K562 (cell line): ENCODE data around the gene CEP350.

Source experiments
- NRF1 ChIP-seq, 2 experiments: fragments of 450-650 bp; IDR thresholded peaks in 1 of 2; conservative IDR thresholded peaks in 1 of 2; 2 replicates each; pipeline ENCODE4 v1.6.1; 2014; ENCODE audit warnings: mild to moderate bottlenecking in 2 of 2
- SMARCB1 ChIP-seq: IDR thresholded peaks from 2 replicates; pipeline ENCODE4 v1.6.1; 2011; ENCODE audit warnings: improper control_type of control experiment, low read depth; ENCODE audit not compliant: insufficient read length
- ZNF668 ChIP-seq: fragments of 250-450 bp; sonication (Bioruptor Pico); IDR thresholded peaks from 2 replicates; pipeline ENCODE4 v1.8.0; 2022; ENCODE audit warnings: mild to moderate bottlenecking, inconsistent platforms
- TF ChIP-seq, protein P1 (sequence below), 3 experiments: IDR thresholded peaks in 2 of 3; conservative IDR thresholded peaks in 1 of 3; 2 replicates each; pipeline ENCODE4 v1.5.1; 2011 to 2012; ENCODE audit warnings: low read length in 3 of 3, mild to moderate bottlenecking in 3 of 3, control low read depth in 2 of 3, improper control_type of control experiment in 1 of 3, inconsistent platforms in 1 of 3, low read depth in 1 of 3, mixed read lengths in 1 of 3, moderate library complexity in 1 of 3; ENCODE audit not compliant: insufficient read depth in 2 of 3

DNA sequence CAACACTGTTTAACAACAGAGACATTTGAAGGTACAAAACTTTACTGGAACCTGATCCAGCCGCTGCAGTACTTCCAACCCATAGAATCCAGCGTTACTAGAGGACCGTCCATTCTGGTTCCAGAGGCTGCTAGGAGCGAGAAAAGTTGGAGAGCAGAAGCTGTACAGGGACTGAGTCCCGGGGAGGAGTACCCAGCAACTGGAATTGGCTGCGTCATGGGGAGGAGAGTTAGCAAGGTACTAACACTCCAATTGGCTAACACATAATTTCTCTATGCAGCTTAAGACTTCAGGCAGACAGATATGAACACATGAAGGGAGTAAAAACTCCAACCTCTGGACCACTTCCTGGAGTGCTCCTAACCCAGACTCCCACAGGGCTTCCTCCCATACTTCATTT, 198.0 kb downstream of the CEP350 start:
- TF ChIP-seq, protein P1, sequence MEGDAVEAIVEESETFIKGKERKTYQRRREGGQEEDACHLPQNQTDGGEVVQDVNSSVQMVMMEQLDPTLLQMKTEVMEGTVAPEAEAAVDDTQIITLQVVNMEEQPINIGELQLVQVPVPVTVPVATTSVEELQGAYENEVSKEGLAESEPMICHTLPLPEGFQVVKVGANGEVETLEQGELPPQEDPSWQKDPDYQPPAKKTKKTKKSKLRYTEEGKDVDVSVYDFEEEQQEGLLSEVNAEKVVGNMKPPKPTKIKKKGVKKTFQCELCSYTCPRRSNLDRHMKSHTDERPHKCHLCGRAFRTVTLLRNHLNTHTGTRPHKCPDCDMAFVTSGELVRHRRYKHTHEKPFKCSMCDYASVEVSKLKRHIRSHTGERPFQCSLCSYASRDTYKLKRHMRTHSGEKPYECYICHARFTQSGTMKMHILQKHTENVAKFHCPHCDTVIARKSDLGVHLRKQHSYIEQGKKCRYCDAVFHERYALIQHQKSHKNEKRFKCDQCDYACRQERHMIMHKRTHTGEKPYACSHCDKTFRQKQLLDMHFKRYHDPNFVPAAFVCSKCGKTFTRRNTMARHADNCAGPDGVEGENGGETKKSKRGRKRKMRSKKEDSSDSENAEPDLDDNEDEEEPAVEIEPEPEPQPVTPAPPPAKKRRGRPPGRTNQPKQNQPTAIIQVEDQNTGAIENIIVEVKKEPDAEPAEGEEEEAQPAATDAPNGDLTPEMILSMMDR (IDR thresholded peaks at IDR 0.05 in 2 of 3, conservative IDR thresholded peaks at IDR 0.05 in 1 of 3; ENCODE audit: insufficient read depth in 2 of 3, low read depth in 1 of 3, low read length in 3 of 3): no peak
- TF ChIP-seq SMARCB1 (no peak), ZNF668 (no peak), NRF1 (conservative IDR thresholded peaks at IDR 0.05 in 1 of 2, IDR thresholded peaks at IDR 0.05 in 1 of 2) (no peak)
